DOHH2 (cell line): ENCODE measurements around the gene PRCP.

Experiments
- H3F3A ChIP-seq: fragments of 200-600 bp; sonication (generic), shearing (Covaris generic); 2 replicates; pipeline ENCODE4 v1.6.0; 2016; ENCODE audit warnings: antibody characterized with exemption, mild to moderate bottlenecking; ENCODE audit not compliant: control insufficient read depth, insufficient read depth
- H3K27ac ChIP-seq: fragments of 200-600 bp; sonication (generic); 2 replicates; pipeline ENCODE4 v1.5.1; 2014; ENCODE audit warnings: low read depth, mild to moderate bottlenecking, low read length, moderate library complexity
- H3K27me3 ChIP-seq: fragments of 200-600 bp; sonication (generic); 2 replicates; pipeline ENCODE4 v1.6.1; 2014; ENCODE audit warnings: mild to moderate bottlenecking, low read length, mixed read lengths; ENCODE audit not compliant: control insufficient read depth
- H3K36me3 ChIP-seq: fragments of 200-600 bp; sonication (generic); 2 replicates; pipeline ENCODE4 v1.6.1; 2014; ENCODE audit warnings: mild to moderate bottlenecking, low read length, moderate library complexity, mixed read lengths; ENCODE audit not compliant: control insufficient read depth
- H3K4me1 ChIP-seq: fragments of 200-600 bp; sonication (generic); 2 replicates; pipeline ENCODE4 v1.6.1; 2014; ENCODE audit warnings: mild to moderate bottlenecking, low read length, mixed read lengths; ENCODE audit not compliant: control insufficient read depth
- H3K4me2 ChIP-seq: fragments of 200-600 bp; sonication (generic); 2 replicates; pipeline ENCODE4 v1.6.0; 2014; ENCODE audit warnings: mild to moderate bottlenecking, low read length, moderate library complexity
- H3K4me3 ChIP-seq: fragments of 200-600 bp; sonication (generic); 2 replicates; pipeline ENCODE4 v1.5.1; 2014; ENCODE audit warnings: mild to moderate bottlenecking, low read length, mixed read lengths
- H3K79me2 ChIP-seq: fragments of 200-600 bp; sonication (generic); 2 replicates; pipeline ENCODE4 v1.6.1; 2014; ENCODE audit warnings: mild to moderate bottlenecking, low read length, mixed read lengths; ENCODE audit not compliant: control insufficient read depth
- H3K9me2 ChIP-seq: fragments of 200-600 bp; sonication (generic); replicated peaks from 2 replicates; pipeline ENCODE4 v1.6.1; 2014; ENCODE audit warnings: mild to moderate bottlenecking, low read length, mixed read lengths; ENCODE audit not compliant: control insufficient read depth
- H3K9me3 ChIP-seq: fragments of 200-600 bp; sonication (generic); 2 replicates; pipeline ENCODE4 v1.6.1; 2014; ENCODE audit warnings: antibody characterized with exemption, low read length, mixed read lengths; ENCODE audit not compliant: control insufficient read depth, insufficient read depth
- H4K20me1 ChIP-seq: fragments of 200-600 bp; sonication (generic); 2 replicates; pipeline ENCODE4 v1.6.0; 2014; ENCODE audit warnings: low read depth, mild to moderate bottlenecking, antibody characterized with exemption, low read length, moderate library complexity; ENCODE audit not compliant: control insufficient read depth, insufficient read depth
- CTCF ChIP-seq: fragments of 200-600 bp; sonication (generic); IDR thresholded peaks from one replicate; pipeline ENCODE4 v1.5.1; 2014; ENCODE audit warnings: antibody characterized with exemption, mild to moderate bottlenecking, low read depth, low read length; ENCODE audit not compliant: poor library complexity, severe bottlenecking
- EZH2phosphoT487 ChIP-seq: fragments of 200-600 bp; sonication (generic); IDR thresholded peaks from 2 replicates; pipeline ENCODE4 v1.6.1; 2017; ENCODE audit warnings: borderline replicate concordance, mild to moderate bottlenecking, antibody characterized with exemption, low read length, moderate library complexity, mixed read lengths

Gene PRCP

GRCh38 chr11:82909015-82909640 is 8.9 kb upstream of the PRCP start:
- Histone ChIP-seq H3K27me3 (no peaks in the 10 kb centered on the region), H3K79me2 (peaks cover 80% of the 10 kb centered on the region), H3K9me2 (no peaks in the 10 kb centered on the region), H3K27ac (no peak overlapping the region), H3K36me3 (peaks cover 35% of the 10 kb centered on the region), H3K4me1 (peaks cover 35% of the 10 kb centered on the region), H4K20me1 (no peaks in the 10 kb centered on the region; the same call in 1 of the 2 replicates), H3K4me2 (no peak overlapping the region), H3K4me3 (no peak overlapping the region), H3F3A (peaks cover 9% of the 10 kb centered on the region; the same call in 1 of the 2 replicates), H3K9me3 (peaks cover 5% of the 10 kb centered on the region; the same call in 1 of the 2 replicates)
- TF ChIP-seq EZH2phosphoT487 (no peak), CTCF (no peak)

GRCh38 chr11:82908311-82908710 is 8.1 kb upstream of the PRCP start:
- Histone ChIP-seq H3K4me3 (no peak overlapping the region), H3K79me2 (peaks cover 88% of the 10 kb centered on the region), H3K4me2 (no peak overlapping the region), H3K9me2 (no peaks in the 10 kb centered on the region), H4K20me1 (no peaks in the 10 kb centered on the region; the same call in 1 of the 2 replicates), H3K9me3 (peaks cover 5% of the 10 kb centered on the region; the same call in 1 of the 2 replicates), H3K36me3 (peaks cover 32% of the 10 kb centered on the region), H3K27me3 (no peaks in the 10 kb centered on the region), H3K27ac (no peak overlapping the region), H3F3A (peaks cover 9% of the 10 kb centered on the region; the same call in 1 of the 2 replicates), H3K4me1 (peaks cover 43% of the 10 kb centered on the region)
- no peak for TF ChIP-seq CTCF
- TF ChIP-seq EZH2phosphoT487, result no peak

- Histone ChIP-seq H3F3A (peaks cover 9% of the 10 kb centered on the region; the same call in 1 of the 2 replicates), H3K27me3 (no peaks in the 10 kb centered on the region), H3K79me2 (peaks cover 97% of the 10 kb centered on the region), H3K4me1 (peaks cover 52% of the 10 kb centered on the region), H3K27ac (no peak overlapping the region), H3K4me3 (no peak overlapping the region), H3K36me3 (peaks cover 28% of the 10 kb centered on the region), H4K20me1 (no peaks in the 10 kb centered on the region; the same call in 1 of the 2 replicates), H3K9me3 (peaks cover 5% of the 10 kb centered on the region; the same call in 1 of the 2 replicates), H3K9me2 (no peaks in the 10 kb centered on the region), H3K4me2 (peak overlapping the region; percentile 56; the same call in 1 of the 2 replicates)
- TF ChIP-seq EZH2phosphoT487 (no peak), CTCF (no peak)
Measured at GRCh38 chr11:82907371-82907770, 7.1 kb upstream of the PRCP start.
